ENCODE data around the gene PPP4R3B.

Gene PPP4R3B

GRCh38 chr2:55617175-55618024 lies at the start of gene PPP4R3B:
Gene PPP4R3B, minus strand, starts transcription at chr2:55617622. Its CDS starts 337 bp downstream, at chr2:55617285.
- in situ Hi-C loops (cut with HindIII; ENCODE audit: low pct_ligation_motif_present, low pct_unique_long_range_greater_than_20kb, low sequenced_read_pairs): no loop called here
- peak; percentile 100 for DNase-seq

GRCh38 chr2:55653255-55653654 lies 35.8 kb upstream of the PPP4R3B start:
- in situ Hi-C loops (cut with HindIII; ENCODE audit: low pct_ligation_motif_present, low pct_unique_long_range_greater_than_20kb, low sequenced_read_pairs): no loop called here
- no peak for DNase-seq

GRCh38 chr2:55649211-55649610 lies 31.8 kb upstream of the PPP4R3B start:
- in situ Hi-C loops (cut with HindIII; ENCODE audit: low pct_ligation_motif_present, low pct_unique_long_range_greater_than_20kb, low sequenced_read_pairs): no loop called here
- DNase-seq: no peak

GRCh38 chr2:55636831-55637230 lies 19.4 kb upstream of the PPP4R3B start:
- in situ Hi-C loops (cut with HindIII; ENCODE audit: low pct_ligation_motif_present, low pct_unique_long_range_greater_than_20kb, low sequenced_read_pairs): no loop called here

GRCh38 chr2:55628931-55629330 lies 11.5 kb upstream of the PPP4R3B start:
- in situ Hi-C loops (cut with HindIII; ENCODE audit: low pct_ligation_motif_present, low pct_unique_long_range_greater_than_20kb, low sequenced_read_pairs): no loop called here
- DNase-seq: no peak

More at GRCh38 chr2:55636831-55637230, 19.4 kb upstream of the PPP4R3B start:
- DNase-seq: no peak

- in situ Hi-C loops (cut with HindIII; ENCODE audit: low pct_ligation_motif_present, low pct_unique_long_range_greater_than_20kb, low sequenced_read_pairs): no loop called here
Measured at GRCh38 chr2:55627915-55628314, 10.5 kb upstream of the PPP4R3B start.

GRCh38 chr2:55621802-55622201 lies 4.4 kb upstream of the PPP4R3B start:
- no peak for DNase-seq
- in situ Hi-C loops (cut with HindIII; ENCODE audit: low pct_ligation_motif_present, low pct_unique_long_range_greater_than_20kb, low sequenced_read_pairs): no loop called here

More at GRCh38 chr2:55627915-55628314, 10.5 kb upstream of the PPP4R3B start:
- no peak for DNase-seq

- DNase-seq: peak; percentile 46
- in situ Hi-C loops (cut with HindIII; ENCODE audit: low pct_ligation_motif_present, low pct_unique_long_range_greater_than_20kb, low sequenced_read_pairs): no loop called here
Measured at GRCh38 chr2:55620123-55620779, 2.8 kb upstream of the PPP4R3B start.

- DNase-seq: peak; percentile 55
- in situ Hi-C loops (cut with HindIII; ENCODE audit: low pct_ligation_motif_present, low pct_unique_long_range_greater_than_20kb, low sequenced_read_pairs): no loop called here
Measured at GRCh38 chr2:55618275-55619055, 1.0 kb upstream of the PPP4R3B start.

- in situ Hi-C loops (cut with HindIII; ENCODE audit: low pct_ligation_motif_present, low pct_unique_long_range_greater_than_20kb, low sequenced_read_pairs): no loop called here
Measured at GRCh38 chr2:55618025-55618274, 528 bp upstream of the PPP4R3B start.

GRCh38 chr2:55616551-55617174 lies 759 bp downstream of the PPP4R3B start:
- in situ Hi-C loops (cut with HindIII; ENCODE audit: low pct_ligation_motif_present, low pct_unique_long_range_greater_than_20kb, low sequenced_read_pairs): no loop called here
- peak; percentile 64 for DNase-seq

More at GRCh38 chr2:55618025-55618274, 528 bp upstream of the PPP4R3B start:
- peak; percentile 39 for DNase-seq

GRCh38 chr2:55611997-55612396 lies 5.4 kb downstream of the PPP4R3B start:
- DNase-seq: no peak
- in situ Hi-C loops (cut with HindIII; ENCODE audit: low pct_ligation_motif_present, low pct_unique_long_range_greater_than_20kb, low sequenced_read_pairs): no loop called here

GRCh38 chr2:55610954-55611743 lies 6.3 kb downstream of the PPP4R3B start:
- in situ Hi-C loops (cut with HindIII; ENCODE audit: low pct_ligation_motif_present, low pct_unique_long_range_greater_than_20kb, low sequenced_read_pairs): no loop called here
- DNase-seq: no peak

- no peak for DNase-seq
- in situ Hi-C loops (cut with HindIII; ENCODE audit: low pct_ligation_motif_present, low pct_unique_long_range_greater_than_20kb, low sequenced_read_pairs): no loop called here
Measured at GRCh38 chr2:55609938-55610578, 7.4 kb downstream of the PPP4R3B start.

- no peak for DNase-seq
- in situ Hi-C loops (cut with HindIII; ENCODE audit: low pct_ligation_motif_present, low pct_unique_long_range_greater_than_20kb, low sequenced_read_pairs): no loop called here
Measured at GRCh38 chr2:55609193-55609794, 8.1 kb downstream of the PPP4R3B start.

GRCh38 chr2:55607717-55608116 lies 9.7 kb downstream of the PPP4R3B start:
- in situ Hi-C loops (cut with HindIII; ENCODE audit: low pct_ligation_motif_present, low pct_unique_long_range_greater_than_20kb, low sequenced_read_pairs): no loop called here

GRCh38 chr2:55604027-55604565 lies 13.3 kb downstream of the PPP4R3B start:
- in situ Hi-C loops (cut with HindIII; ENCODE audit: low pct_ligation_motif_present, low pct_unique_long_range_greater_than_20kb, low sequenced_read_pairs): no loop called here
- DNase-seq: no peak

More at GRCh38 chr2:55607717-55608116, 9.7 kb downstream of the PPP4R3B start:
- no peak for DNase-seq
